Osteocyte (in vitro differentiated cells): ENCODE data around the gene ZNF280D. TPM values are rescaled to one million over a fixed set of nuclear protein-coding genes. Genes with fewer than 3 reads are reported as not detected.

Source experiments
- DNase-seq: peaks from one replicate; pipeline ENCODE4 v3.0.0; 2021; ENCODE audit warnings: mixed read lengths; ENCODE audit not compliant: unreplicated experiment; ENCODE audit errors: extremely low spot score
- H3K27ac Mint-ChIP-seq: one replicate; pipeline ENCODE4 v1.8.0; 2021; ENCODE audit warnings: mild to moderate bottlenecking, mixed read lengths; ENCODE audit not compliant: unreplicated experiment
- H3K27me3 Mint-ChIP-seq: one replicate; pipeline ENCODE4 v1.8.0; 2021; ENCODE audit warnings: mixed read lengths; ENCODE audit not compliant: unreplicated experiment
- H3K36me3 Mint-ChIP-seq: one replicate; pipeline ENCODE4 v1.8.0; 2021; ENCODE audit warnings: mixed read lengths; ENCODE audit not compliant: unreplicated experiment
- H3K4me1 Mint-ChIP-seq: one replicate; pipeline ENCODE4 v1.8.0; 2021; ENCODE audit warnings: mixed read lengths; ENCODE audit not compliant: unreplicated experiment
- H3K4me3 Mint-ChIP-seq: one replicate; pipeline ENCODE4 v1.8.0; 2021; ENCODE audit warnings: mild to moderate bottlenecking, moderate library complexity, mixed read lengths; ENCODE audit not compliant: unreplicated experiment
- H3K9me3 Mint-ChIP-seq: one replicate; pipeline ENCODE4 v1.8.0; 2021; ENCODE audit warnings: mixed read lengths; ENCODE audit not compliant: unreplicated experiment
- CTCF ChIP-seq: fragments of 200-600 bp; sonication (generic); IDR thresholded peaks from 2 replicates; pipeline ENCODE4 v1.5.0; 2021; ENCODE audit warnings: antibody characterized with exemption, mild to moderate bottlenecking, moderate library complexity
- total RNA-seq: library from RNA; stranded (reverse); gene quantifications from 2 replicates; pipeline ENCODE4 v1.2.1, GENCODE V29; 2021

Gene ZNF280D
- total RNA-seq, 1 donor from 2014 or later: 16.1 TPM

- Mint-ChIP-seq H3K27me3 (no peaks in the 10 kb centered on the region), H3K4me1 (peaks cover 1% of the 10 kb centered on the region), H3K9me3 (no peaks in the 10 kb centered on the region), H3K36me3 (no peaks in the 10 kb centered on the region), H3K27ac (no peak overlapping the region), H3K4me3 (no peak overlapping the region)
- no peak for TF ChIP-seq CTCF
- no peak for DNase-seq
Observed at GRCh38 chr15:56737791-56738190, 4.5 kb upstream of the ZNF280D start.

- no peak for DNase-seq
- TF ChIP-seq CTCF: no peak
- peaks cover 5% of the 10 kb centered on the region for H3K4me1 Mint-ChIP-seq
Observed at GRCh38 chr15:56736881-56737707, 3.8 kb upstream of the ZNF280D start.

GRCh38 chr15:56736308-56736707 is 3.0 kb upstream of the ZNF280D start:
- no peak overlapping the region for H3K4me3 Mint-ChIP-seq
- H3K9me3 Mint-ChIP-seq: no peaks in the 10 kb centered on the region
- H3K36me3 Mint-ChIP-seq: no peaks in the 10 kb centered on the region
- no peaks in the 10 kb centered on the region for H3K27me3 Mint-ChIP-seq
- TF ChIP-seq CTCF: no peak
- H3K4me1 Mint-ChIP-seq: peaks cover 12% of the 10 kb centered on the region
- no peak for DNase-seq
- H3K27ac Mint-ChIP-seq: no peak overlapping the region

More at GRCh38 chr15:56736881-56737707, 3.8 kb upstream of the ZNF280D start:
- Mint-ChIP-seq H3K4me3 (no peak overlapping the region), H3K36me3 (no peaks in the 10 kb centered on the region), H3K27me3 (no peaks in the 10 kb centered on the region), H3K27ac (no peak overlapping the region), H3K9me3 (no peaks in the 10 kb centered on the region)

- no peaks in the 10 kb centered on the region for H3K9me3 Mint-ChIP-seq
- no peaks in the 10 kb centered on the region for H3K36me3 Mint-ChIP-seq
- H3K4me3 Mint-ChIP-seq: no peak overlapping the region
- no peak for DNase-seq
- no peaks in the 10 kb centered on the region for H3K27me3 Mint-ChIP-seq
- TF ChIP-seq CTCF: no peak
- H3K4me1 Mint-ChIP-seq: peaks cover 19% of the 10 kb centered on the region
- H3K27ac Mint-ChIP-seq: no peak overlapping the region
Observed at GRCh38 chr15:56735589-56735988, 2.3 kb upstream of the ZNF280D start.

GRCh38 chr15:56734013-56734635 is 815 bp upstream of the ZNF280D start:
- Mint-ChIP-seq H3K4me3 (no peak overlapping the region), H3K36me3 (no peaks in the 10 kb centered on the region), H3K4me1 (peaks cover 25% of the 10 kb centered on the region), H3K27me3 (no peaks in the 10 kb centered on the region), H3K9me3 (no peaks in the 10 kb centered on the region), H3K27ac (no peak overlapping the region)
- DNase-seq: no peak
- TF ChIP-seq CTCF: no peak
